ENCODE measurements around the gene INVS.

DNA sequence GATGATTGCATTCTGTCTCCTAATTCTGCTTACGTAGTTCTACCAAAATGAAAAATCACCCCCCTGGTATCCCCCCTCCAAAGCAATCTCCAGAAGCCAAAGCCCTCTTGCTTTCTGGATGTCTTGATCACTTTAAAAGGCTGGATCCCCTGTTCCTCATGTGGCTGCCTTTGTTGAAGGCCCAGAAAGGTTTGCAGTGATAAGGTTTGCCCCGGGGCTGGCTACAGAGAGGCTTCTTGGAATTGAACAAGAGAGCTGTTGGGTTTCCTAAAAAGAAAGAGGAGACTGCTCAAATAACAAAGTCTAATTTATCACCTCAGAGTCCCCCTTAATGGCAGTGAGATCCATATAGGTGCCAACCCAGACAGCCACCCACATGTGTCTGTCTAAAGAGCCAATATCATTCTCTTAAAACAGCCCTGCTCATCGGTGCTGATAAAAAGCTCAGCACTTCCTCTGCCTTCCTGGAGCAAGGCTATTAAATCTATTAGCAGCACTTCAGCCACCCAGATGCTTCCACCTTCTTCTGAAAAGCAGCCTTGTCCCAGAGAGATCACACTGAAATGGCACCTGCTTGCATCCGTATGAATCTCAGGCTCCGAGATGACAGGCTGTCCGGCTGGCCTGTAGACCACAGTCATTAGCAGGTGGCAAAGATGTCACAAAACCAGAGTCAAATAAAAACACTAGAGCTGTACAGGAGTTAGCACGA lies 182.8 kb downstream of the INVS start:
- TF ChIP-seq, protein P1, sequence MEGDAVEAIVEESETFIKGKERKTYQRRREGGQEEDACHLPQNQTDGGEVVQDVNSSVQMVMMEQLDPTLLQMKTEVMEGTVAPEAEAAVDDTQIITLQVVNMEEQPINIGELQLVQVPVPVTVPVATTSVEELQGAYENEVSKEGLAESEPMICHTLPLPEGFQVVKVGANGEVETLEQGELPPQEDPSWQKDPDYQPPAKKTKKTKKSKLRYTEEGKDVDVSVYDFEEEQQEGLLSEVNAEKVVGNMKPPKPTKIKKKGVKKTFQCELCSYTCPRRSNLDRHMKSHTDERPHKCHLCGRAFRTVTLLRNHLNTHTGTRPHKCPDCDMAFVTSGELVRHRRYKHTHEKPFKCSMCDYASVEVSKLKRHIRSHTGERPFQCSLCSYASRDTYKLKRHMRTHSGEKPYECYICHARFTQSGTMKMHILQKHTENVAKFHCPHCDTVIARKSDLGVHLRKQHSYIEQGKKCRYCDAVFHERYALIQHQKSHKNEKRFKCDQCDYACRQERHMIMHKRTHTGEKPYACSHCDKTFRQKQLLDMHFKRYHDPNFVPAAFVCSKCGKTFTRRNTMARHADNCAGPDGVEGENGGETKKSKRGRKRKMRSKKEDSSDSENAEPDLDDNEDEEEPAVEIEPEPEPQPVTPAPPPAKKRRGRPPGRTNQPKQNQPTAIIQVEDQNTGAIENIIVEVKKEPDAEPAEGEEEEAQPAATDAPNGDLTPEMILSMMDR (IDR thresholded peaks at IDR 0.05; ENCODE audit: low read length): no peak
- no peak for TF ChIP-seq EZH2 (IDR thresholded peaks at IDR 0.05; ENCODE audit: borderline replicate concordance, low read length)

Data from OCI-LY1 (cell line).